HG03159 (cell line): ENCODE data around the gene CHST10.

ENCODE experiments used
- ATAC-seq: cut with Tn5 transposase; IDR thresholded peaks from one replicate; pipeline ENCODE4 v1.9.1; 2021; ENCODE audit warnings: mild to moderate bottlenecking, moderate library complexity; ENCODE audit not compliant: unreplicated experiment

The CHST10 gene

GRCh38 chr2:100417711-100418124, 250 bp upstream of the CHST10 start:
- no peak for ATAC-seq

GRCh38 chr2:100416397-100416934, 1.0 kb downstream of the CHST10 start:
- no peak for ATAC-seq

- no peak for ATAC-seq
Observed at GRCh38 chr2:100413571-100413970, 3.9 kb downstream of the CHST10 start.

GRCh38 chr2:100412881-100413321, 4.6 kb downstream of the CHST10 start:
- no peak for ATAC-seq

GRCh38 chr2:100412466-100412865, 5.0 kb downstream of the CHST10 start:
- no peak for ATAC-seq

GRCh38 chr2:100411841-100412292, 5.6 kb downstream of the CHST10 start:
- ATAC-seq, result no peak

GRCh38 chr2:100409975-100410647, 7.4 kb downstream of the CHST10 start:
- no peak for ATAC-seq

- ATAC-seq, result no peak
Observed at GRCh38 chr2:100409461-100409860, 8.0 kb downstream of the CHST10 start.

GRCh38 chr2:100408941-100409340, 8.5 kb downstream of the CHST10 start:
- no peak for ATAC-seq

GRCh38 chr2:100408104-100408503, 9.4 kb downstream of the CHST10 start:
- ATAC-seq, result no peak

- ATAC-seq, result no peak
Observed at GRCh38 chr2:100407563-100407962, 9.9 kb downstream of the CHST10 start.

- no peak for ATAC-seq
Observed at GRCh38 chr2:100407073-100407472, 10.4 kb downstream of the CHST10 start.

GRCh38 chr2:100406120-100406508, 11.4 kb downstream of the CHST10 start:
- ATAC-seq, result no peak

- ATAC-seq, result no peak
Observed at GRCh38 chr2:100405403-100406119, 11.9 kb downstream of the CHST10 start.

GRCh38 chr2:100404411-100404810, 13.1 kb downstream of the CHST10 start:
- ATAC-seq, result no peak

- ATAC-seq, result no peak
Observed at GRCh38 chr2:100403722-100404121, 13.7 kb downstream of the CHST10 start.

- no peak for ATAC-seq
Observed at GRCh38 chr2:100401268-100401667, 16.2 kb downstream of the CHST10 start.

GRCh38 chr2:100399714-100400113, 17.8 kb downstream of the CHST10 start:
- ATAC-seq, result no peak

GRCh38 chr2:100397976-100398375, 19.5 kb downstream of the CHST10 start:
- ATAC-seq, result no peak

GRCh38 chr2:100397118-100397860, 20.2 kb downstream of the CHST10 start:
- ATAC-seq, result no peak

- no peak for ATAC-seq
Observed at GRCh38 chr2:100396483-100396882, 21.0 kb downstream of the CHST10 start.
